LNCAP (cell line): Measurements from ENCODE around the gene TMEM147.

ENCODE experiments used
- TF ChIP-seq, protein P1 (sequence below): fragments of 450-650 bp; IDR thresholded peaks from 2 replicates; pipeline ENCODE4 v1.5.1; 2017; ENCODE audit warnings: mild to moderate bottlenecking

TMEM147 gene

DNA sequence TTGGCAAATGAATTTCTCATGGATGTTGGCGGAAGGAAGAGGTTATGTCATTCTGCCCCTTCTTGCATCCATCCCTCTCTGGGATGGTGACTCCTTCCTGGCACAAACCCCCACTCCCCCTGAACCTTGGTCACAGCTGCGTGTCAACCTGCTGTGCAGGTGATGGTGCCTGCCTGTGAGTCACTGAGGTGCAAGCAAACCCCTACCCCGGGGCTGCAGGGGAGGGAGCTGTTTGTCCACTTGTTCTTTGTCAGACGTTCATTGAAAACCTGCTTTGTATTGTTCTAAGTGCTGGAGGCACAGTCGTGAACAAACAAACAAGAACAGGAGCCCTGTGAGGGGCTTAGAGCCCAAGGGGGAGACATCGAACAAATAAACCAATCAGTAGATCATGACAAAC, 14.1 kb upstream of the TMEM147 start:
- TF ChIP-seq, protein P1, sequence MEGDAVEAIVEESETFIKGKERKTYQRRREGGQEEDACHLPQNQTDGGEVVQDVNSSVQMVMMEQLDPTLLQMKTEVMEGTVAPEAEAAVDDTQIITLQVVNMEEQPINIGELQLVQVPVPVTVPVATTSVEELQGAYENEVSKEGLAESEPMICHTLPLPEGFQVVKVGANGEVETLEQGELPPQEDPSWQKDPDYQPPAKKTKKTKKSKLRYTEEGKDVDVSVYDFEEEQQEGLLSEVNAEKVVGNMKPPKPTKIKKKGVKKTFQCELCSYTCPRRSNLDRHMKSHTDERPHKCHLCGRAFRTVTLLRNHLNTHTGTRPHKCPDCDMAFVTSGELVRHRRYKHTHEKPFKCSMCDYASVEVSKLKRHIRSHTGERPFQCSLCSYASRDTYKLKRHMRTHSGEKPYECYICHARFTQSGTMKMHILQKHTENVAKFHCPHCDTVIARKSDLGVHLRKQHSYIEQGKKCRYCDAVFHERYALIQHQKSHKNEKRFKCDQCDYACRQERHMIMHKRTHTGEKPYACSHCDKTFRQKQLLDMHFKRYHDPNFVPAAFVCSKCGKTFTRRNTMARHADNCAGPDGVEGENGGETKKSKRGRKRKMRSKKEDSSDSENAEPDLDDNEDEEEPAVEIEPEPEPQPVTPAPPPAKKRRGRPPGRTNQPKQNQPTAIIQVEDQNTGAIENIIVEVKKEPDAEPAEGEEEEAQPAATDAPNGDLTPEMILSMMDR = no peak

DNA sequence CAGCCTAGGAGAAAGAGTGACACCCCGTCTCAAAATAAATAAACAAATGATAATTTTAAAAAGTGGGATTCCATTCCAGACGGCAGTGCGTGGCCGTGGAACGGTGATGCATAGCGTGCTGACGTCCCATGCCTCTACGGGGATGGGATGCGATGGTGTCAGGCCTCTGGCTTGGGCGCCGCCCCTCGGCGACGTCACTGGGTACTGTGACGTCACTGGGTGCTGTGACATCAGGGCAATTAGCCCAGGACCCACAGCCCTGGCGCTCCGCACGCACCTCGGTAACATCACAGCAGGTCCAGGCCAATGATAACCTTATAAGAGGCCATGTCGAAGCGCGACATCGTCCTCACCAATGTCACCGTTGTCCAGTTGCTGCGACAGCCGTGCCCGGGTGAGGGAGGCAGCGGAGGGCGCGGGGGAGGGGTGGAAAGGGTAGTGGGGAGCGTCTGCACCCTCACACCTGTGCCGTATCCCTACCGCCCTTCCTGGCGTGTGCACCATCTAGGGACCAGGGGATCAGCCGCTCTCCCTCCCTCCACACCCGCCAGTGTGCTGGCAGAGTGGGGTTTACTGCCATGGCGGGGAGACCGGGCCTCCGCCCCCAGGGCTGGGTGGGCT, 12.1 kb upstream of the TMEM147 start, which contains the start of gene GAPDHS:
GAPDHS (plus strand) TSS at position 256 of the 621 bp plus-strand sequence; CDS start at position 328, 72 bp downstream.
- TF ChIP-seq, protein P1 = no peak

DNA sequence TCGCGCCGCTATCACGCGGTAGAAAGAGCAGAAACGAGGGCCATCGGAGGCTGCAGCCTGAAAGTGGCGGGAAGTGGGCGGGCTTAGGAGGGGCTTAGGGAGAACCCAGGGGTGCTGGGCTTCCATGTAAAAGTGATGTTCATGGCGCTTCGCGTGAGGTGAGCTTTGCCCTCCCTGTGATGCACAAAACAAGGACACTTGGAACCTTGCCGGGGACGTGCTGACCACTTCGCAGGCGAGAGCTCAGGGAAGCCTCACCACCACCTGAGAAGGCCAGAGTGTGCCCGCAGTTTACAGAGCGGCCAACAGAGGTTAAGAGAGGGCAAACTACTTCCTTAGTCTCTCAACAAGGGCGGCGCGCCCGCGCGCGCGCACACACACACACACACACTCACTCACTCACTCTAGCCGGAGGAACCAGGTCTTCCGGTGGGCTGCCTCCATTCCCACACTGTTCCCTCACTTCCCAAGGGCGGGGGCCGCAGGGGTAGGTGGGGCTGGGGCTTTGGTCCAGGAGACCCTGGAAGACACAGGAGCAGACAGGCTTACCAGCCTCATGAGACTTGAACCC, 11.5 kb upstream of the TMEM147 start:
- TF ChIP-seq, protein P1 = no peak

DNA sequence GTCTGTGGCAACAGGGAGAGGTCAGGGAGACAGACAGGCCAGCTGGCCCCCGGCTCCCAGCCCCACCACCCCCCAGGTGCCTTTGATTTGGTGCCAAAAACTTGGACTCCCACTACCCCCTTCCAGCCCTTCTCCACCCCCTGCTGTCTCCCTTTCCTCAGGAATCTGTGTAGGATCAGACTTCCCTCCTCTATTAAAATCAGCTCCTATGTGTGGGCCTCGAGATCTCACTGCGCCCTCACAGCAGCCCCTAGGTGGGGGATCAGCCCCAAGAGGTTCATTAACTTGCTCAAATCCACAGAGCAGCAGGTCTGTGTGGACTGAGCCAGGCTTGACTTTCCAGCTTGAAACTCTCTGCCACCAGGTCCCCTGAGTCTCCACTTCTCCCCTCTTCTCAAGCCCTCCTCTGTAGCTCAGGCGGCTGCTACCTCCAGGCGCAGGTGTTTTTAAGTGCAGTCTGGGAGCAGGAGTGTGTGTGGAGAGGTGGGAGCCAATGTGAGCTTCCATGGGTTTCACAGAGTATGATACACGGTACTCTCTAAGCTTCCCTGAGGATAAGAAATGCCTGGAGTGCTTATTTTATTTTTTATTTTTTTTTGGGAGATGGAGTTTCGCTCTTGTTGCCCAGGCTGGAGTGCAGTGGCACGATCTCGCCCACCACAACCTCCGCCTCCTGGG, 10.5 kb upstream of the TMEM147 start:
- TF ChIP-seq, protein P1 = no peak

DNA sequence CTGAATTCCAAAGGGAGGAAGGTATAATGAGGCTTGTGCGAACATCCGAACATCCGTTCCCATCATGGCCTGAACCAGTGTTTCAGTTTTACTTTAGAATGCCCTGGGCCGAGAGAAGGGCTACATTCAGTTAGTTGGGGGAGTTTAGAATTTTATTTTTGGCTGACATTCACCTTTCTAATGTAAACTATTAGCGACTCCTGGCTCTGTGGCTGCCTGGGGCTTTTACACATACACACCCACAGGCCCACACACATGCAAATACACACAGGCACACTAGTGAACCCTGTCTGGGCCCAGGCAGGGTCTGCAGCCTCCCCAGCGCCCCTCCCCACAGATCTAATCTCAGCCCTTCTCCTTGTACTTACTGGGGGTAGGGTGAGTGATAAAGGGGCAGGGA, 6.1 kb upstream of the TMEM147 start:
- TF ChIP-seq, protein P1 = no peak

DNA sequence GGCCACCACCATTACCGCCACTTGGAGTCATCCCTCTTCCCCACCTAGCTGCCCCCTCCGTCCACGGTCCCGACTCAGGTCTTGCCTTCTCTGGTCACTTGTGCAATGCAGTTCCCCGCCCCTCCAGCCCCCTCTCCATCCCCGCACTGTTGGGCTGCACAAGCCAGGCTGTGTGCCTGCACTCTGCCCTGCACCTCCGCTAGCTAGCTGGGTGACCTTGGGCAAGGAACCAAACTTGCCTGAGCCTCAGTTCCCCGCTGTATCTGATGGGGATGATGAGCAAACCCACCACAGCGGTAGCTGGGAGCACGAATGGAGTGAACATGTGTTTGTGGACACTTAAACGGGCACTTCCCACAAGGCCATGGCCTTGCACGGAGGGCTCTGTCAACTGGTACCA, 5.6 kb upstream of the TMEM147 start:
- TF ChIP-seq, protein P1 = no peak

DNA sequence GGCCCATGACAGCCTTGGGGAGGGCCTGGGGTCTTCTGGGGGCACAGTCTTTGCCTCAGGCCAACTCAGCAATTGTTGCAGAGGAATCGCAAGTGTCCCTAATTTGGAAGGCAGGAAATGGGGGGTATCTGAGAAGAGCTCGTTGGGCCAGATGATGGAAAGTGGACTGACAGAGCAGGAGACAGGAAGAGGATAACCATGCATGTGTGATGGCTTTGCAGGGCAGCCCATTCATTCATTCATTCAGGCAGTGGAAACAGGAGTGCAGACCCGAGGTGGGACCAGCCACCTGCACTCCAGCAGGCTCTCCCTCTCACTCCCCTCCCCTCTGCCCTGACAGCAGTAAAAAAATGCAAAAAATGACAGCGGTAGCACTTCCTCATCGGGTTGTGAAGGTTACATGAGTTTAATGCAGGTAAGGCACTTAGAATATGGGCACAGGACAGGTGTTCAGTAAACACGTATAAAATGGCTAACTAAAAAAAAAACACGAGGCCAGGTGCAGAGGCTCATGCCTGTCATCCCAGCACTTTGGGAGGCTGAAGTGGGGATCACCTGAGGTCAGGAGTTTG, 5.0 kb upstream of the TMEM147 start:
- TF ChIP-seq, protein P1 = no peak
